Activated T-cell treated with anti-CD3 and anti-CD28 coated beads, Interleukin-2, amount 50 U/mL, for 48 hours (primary cell): Measurements from ENCODE around the gene NHERF1.

Source experiments
- DNase-seq, 2 experiments: peaks; one replicate each; pipeline ENCODE4 v3.0.0-alpha.2; 2020

Gene NHERF1

GRCh38 chr17:74769856-74770497 lies 21.5 kb downstream of the NHERF1 start:
- DNase-seq, result peak in 1 of 2 experiments; percentile 19

DNA sequence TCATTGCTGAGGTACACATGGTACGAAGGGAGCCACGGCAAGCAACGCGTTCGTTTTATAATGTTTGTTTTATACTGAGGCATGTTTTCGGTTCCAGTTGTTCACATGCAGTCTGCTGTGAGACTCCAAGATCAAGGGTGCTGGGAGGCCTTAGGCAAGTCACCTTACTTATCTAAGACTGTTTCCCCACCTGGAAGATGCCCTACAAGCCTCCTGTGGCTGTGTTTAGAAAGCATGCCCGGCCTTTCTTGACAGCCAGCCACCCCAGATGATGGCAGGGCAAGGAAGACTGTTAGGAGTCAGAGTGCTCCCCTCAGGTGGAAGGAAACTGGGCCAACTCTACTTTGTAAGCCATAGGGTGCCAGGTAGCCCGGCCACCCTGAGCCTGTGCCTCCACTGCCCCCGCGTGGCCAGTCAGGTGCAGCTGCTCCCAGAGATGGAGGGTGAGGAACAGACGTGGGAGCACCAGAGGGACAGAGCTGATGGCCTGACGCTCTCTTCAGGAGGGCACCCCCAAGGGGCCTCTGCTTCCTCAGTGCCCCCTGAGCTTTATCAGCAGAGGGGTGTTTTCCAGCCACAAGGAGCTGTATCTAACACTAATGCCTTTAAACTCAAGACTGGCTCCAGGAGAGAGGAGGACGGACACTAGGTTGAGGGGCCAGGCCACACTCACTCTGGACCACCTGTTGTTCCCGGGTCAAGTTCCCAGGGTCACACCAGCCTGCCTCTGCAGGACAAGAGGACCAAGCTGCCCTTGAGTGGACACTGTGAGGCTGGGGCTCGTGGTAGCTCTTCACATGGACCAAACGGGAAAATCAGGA lies 22.3 kb downstream of the NHERF1 start:
- peak; percentile 78 to 80 for DNase-seq

- no peak for DNase-seq
Observed at GRCh38 chr17:74771319-74771914, 23.0 kb downstream of the NHERF1 start.

DNA sequence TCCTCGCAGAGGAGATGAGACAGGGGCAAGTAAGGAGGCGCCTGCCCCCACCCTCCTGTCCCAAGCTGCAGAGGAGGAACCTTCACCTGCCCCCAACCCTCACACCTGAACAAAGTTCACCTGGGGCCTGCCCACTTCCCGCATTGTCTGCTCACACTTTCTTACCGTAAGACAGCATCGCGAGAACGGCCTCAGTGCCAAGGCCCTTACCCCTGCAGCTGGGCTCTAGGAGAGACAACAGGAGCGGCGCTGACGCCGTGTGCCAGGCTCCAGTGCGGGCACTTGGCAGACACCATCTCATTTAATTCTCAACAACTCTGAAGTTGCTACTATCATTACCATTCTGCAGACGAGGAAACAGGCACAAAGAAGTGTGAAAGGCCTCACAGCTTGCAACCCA lies 23.6 kb downstream of the NHERF1 start:
- no peak for DNase-seq

- DNase-seq, result no peak
Observed at GRCh38 chr17:74773414-74773813, 25.0 kb downstream of the NHERF1 start.

- DNase-seq, result no peak
Observed at GRCh38 chr17:74773871-74774286, 25.5 kb downstream of the NHERF1 start.

- DNase-seq, result no peak
Observed at GRCh38 chr17:74775409-74776043, 27.1 kb downstream of the NHERF1 start.

DNA sequence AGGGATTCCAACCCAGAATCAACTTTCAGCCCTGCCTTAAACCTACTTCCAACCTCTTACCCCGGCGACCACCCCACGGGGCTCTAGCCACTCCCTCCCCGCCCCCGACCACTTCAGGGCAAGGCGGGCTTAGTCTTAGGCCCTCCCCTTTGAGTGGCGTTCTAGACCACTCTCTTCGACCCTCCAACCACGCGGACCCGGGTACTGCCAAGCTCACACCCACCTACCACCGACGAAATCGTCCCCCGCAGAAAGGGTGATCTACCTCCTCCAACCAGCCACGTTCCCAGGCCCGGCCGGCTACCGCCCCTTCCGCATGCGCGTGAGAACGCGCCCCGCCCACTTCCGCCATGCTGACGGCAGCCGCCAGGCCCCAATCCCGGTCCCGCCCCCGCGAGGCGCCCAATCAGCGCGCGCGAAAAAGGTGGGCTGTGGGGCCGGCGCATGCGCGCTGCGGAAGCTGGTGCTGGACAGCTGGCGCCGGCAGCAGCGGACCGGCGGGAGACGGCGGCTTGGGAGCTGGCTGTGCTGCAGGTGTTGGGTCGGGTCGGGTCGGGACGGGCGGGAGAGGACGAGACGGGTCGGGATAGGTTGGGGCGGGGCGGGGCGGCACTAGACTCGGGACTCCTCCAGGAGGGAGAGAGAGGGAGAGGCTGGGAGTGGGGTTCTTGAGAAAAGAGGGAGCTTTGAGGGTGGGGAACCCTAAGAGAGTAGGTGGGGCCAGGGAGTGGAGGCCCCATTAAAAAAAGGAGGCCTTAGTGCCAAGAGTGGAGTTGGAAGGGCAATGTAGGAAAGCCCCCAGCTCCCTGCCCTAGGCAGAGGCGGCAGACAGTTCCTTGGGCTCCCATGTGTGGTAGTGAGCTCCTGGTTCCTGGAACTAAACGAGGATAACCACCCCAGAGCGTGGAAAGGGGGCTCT lies 27.9 kb downstream of the NHERF1 start, which contains the start of gene NAT9:
TSS of gene NAT9 (minus strand) at position 302 of the 919 bp plus-strand sequence. CDS start 647 bp downstream, outside the sequence.
- peak; percentile 99 to 100 for DNase-seq

DNA sequence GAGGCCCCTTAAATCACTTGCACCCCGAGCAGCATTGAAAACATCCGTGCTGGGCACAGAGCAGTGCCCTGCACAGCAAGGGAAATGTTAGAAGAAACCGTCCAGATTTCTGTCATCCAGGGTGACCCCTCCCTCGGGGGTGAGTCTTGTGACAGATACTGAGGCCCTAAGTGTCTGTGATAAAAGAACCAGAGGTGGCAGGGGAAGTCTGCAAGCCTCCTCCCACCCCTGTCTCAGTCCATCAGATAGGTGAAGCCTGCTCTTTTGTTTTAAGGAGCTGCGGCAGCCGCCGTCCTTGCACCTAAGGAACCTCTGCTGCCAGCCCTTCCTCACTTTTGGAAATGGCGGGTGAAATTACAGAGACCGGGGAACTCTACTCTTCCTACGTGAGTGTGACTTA lies 28.6 kb downstream of the NHERF1 start:
- no peak for DNase-seq

- no peak for DNase-seq
Observed at GRCh38 chr17:74777901-74778515, 29.6 kb downstream of the NHERF1 start.

DNA sequence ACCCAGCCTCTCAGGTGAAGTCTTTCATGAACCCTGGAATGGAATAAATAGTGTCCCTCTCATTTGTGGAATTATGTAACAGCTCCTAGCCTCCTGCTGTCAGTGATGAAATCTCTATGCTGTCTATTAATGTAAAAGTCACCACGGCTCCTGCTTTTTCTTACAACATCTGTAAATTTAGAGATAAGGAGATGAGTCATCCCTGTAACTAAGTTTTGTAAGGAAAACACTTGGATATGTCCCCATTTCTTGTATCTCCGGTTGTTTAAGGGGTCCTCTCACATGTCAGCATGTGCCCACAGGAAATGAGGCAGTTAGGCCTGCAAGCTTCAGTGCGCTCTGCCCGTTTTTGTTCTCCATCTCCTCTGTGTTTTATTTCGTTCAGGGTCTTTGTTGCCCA lies 30.5 kb downstream of the NHERF1 start:
- no peak for DNase-seq

GRCh38 chr17:74779501-74779900 lies 31.1 kb downstream of the NHERF1 start:
- peak in 1 of 2 experiments; percentile 44 for DNase-seq

GRCh38 chr17:74779948-74780400 lies 31.5 kb downstream of the NHERF1 start:
- peak; percentile 64 to 76 for DNase-seq

DNA sequence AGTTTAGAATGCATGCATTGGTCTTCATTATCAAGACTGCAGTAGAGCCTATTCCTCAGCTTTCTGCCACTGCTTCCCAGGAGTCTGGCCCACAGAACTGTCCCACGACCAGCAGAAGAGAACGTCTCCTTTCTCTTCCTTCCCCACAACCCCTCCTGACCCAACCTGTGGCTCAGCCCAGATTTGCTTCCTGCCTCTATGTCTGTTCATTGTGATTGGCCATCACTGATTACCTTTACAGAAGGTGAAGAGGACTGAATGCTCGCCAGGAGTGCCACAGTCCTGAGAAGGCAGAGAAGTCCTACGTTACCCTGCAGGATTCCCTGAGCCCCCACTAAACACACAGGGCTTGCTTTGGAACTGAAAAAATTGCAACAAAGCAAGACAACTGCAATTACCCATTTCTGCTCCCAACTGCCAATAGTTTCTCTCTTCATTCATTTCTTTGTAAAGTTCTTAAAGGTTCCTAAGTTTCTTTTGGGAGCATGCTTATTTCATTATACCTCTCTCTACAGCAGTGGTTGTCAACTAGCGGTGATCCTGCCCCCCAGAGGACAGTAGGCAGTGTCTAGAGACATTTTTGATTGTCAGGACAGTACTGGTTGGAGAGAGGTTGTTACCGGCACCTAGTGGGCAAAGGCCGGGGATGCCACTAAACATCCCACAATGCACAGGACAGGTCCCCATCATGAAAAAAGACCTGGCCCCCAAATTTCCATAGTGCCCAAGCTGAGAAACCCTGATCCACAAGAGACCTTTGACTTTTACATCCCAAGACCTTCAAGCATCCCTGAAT lies 32.2 kb downstream of the NHERF1 start:
- no peak for DNase-seq

DNA sequence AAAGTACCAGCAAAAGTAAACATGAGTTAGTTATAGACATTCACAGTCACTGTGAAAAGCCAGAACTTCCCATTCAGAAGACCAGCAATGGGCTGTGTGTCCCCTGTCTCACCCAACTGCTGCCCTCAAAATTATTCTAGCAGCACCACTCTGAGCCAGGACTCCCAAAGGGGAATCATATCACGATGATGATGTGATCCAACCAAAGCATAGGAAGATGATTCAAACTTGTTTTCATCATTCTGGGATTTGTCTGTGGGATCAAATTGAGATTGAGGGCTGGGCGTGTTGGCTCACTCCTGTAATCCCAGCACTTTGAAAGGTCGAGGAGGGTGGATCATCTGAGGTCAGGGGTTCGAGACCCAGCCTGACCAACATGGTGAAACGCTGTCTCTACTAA lies 34.1 kb downstream of the NHERF1 start:
- DNase-seq, result no peak

DNA sequence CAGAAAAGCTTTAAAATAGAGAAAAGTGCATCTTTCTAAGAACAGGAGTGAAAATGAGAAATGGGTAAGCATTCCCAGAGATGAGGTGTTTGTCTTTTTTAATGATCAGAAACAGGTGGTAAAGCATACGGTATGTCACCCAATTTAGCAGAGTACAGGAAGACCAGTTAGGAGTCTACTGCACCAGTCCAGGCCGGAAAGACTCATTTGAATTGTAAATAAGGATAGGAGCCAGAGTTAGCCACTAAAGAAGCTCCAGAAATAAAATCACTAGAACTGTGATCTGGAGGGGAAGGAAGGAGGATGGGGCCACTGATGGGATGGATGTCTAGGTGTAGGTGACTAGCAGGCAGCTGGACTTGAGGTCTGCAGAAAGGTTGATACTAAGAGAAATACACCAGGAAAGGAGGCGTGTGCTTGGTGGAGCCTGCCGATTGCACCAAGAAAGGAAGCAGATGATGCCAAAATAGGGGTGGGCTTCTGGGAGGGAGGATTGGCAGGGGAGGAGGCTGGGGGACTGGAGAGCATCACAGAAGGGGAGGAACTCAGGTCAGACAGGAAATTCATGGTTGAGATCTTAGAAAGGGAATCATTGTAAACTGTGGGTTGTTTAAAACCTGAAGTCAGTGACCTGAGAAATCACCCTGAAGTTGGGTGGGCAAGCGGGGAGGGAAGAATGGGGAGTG lies 35.8 kb downstream of the NHERF1 start:
- DNase-seq, result no peak

DNA sequence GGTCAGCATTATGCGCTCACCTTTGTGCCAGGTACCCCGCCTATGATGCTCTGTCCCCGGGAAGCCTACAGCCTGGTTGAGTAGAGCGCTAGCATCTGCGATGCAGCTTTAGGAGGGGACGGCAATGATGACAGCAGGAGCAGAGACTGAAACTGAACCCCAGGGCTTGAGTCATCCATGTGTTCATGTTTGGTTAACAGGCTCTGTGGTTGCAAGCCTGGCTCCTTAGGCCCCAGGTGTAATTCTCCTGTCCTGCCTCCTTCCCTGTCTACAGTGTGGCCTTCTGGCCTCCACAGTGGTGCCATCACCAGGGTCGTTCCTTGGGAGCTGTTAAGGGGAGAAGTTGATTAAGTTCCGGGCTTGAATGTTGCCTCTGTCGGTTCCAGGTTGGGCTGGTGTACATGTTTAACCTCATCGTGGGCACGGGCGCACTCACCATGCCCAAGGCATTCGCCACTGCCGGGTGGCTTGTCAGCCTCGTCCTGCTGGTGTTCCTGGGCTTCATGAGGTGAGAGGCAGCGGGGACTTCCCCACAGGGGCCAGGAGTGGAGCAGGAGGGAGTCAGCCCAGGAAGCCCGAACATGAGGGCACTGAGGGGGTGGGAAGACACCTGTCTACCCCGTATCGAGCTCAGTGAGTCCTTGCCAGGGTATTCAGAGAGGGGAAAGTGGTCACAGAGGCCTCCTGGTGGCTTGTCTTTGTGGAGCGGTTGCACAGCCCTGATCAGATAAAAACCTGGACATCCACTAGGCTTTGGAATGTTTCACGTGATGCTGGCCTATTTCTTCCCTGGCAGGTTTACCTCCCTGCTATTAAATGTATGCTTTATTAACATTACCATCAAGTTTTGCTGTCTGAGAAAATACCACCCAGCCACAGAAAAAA lies 36.9 kb downstream of the NHERF1 start:
- peak; percentile 49 to 63 for DNase-seq

DNA sequence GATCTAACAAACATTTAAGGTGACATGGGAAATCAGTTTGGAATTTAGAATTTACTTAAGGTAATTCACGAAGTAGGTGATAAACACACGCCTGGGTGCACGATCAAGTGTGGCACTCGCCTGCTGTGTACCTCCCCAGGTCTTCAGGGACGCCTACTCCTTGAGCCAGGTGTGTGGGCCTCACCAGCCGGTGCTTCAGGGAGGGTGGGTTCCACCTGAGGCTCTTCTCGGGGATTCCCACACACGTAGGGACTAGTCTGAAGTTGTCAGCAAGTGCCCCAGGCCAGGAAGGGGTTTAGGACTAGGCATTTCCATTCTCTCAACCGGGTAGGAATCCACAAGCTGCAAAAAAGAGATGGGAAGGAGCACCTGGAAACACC lies 37.5 kb downstream of the NHERF1 start:
- DNase-seq, result no peak

DNA sequence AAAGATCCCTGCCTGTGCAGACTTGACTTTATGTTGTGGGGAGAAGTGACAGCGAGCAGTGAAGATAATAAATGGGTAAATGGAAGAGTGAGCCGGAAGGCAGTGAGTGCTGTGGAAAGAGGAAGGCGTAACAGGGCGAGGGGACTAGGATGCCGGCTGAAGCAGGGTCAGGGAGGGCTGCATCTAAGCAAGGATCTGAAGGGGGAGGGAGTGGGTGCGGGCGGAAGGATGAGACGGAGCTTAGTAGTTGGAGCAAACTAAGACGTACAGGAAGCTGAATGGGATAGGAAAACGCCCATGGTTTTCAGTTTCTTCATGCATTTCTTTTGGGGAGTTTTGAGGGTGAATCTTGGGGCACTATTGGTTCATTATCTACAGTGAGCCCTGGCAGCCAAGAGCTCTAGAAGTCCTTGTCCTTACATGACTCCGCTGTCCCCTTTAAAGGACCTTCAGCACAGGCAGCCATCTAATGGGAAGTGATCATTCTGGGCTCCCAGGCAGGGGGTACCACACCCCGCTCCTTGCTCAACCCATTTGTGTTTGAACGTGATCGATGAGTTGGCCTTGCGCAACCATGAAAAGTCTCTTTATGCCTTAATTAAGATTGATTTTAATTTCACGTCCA lies 38.1 kb downstream of the NHERF1 start:
- DNase-seq, result no peak
